Neuronal stem cell (in vitro differentiated cells): Measurements from ENCODE around the gene MUS81. TPM values are rescaled to one million over a fixed set of nuclear protein-coding genes. Genes with fewer than 3 reads are reported as not detected.

Experiments used
- DNase-seq: peaks from one replicate; pipeline ENCODE4 v3.0.0-alpha.2; 2013; ENCODE audit warnings: low spot score
- H2AFZ ChIP-seq: one replicate; pipeline ENCODE4 v1.6.1; 2013; ENCODE audit warnings: mild to moderate bottlenecking, low read length, inconsistent platforms
- H2AK5ac ChIP-seq: 2 replicates; pipeline ENCODE4 v1.6.1; 2013; ENCODE audit warnings: low read depth, mild to moderate bottlenecking, inconsistent platforms, low read length, moderate library complexity, mixed read lengths
- H2BK120ac ChIP-seq: 2 replicates; pipeline ENCODE4 v1.6.1; 2013; ENCODE audit warnings: low read depth, mild to moderate bottlenecking, inconsistent platforms, low read length, moderate library complexity, mixed read lengths
- H2BK12ac ChIP-seq: one replicate; pipeline ENCODE4 v1.6.1; 2013; ENCODE audit warnings: low read length, inconsistent platforms
- H2BK15ac ChIP-seq: 2 replicates; pipeline ENCODE4 v1.6.1; 2013; ENCODE audit warnings: mild to moderate bottlenecking, low read length, inconsistent platforms, mixed read lengths
- H2BK5ac ChIP-seq: one replicate; pipeline ENCODE4 v1.6.1; 2013; ENCODE audit warnings: inconsistent platforms, mild to moderate bottlenecking, low read length, moderate library complexity
- H3K14ac ChIP-seq: one replicate; pipeline ENCODE4 v1.6.1; 2013; ENCODE audit warnings: low read length, inconsistent platforms
- H3K18ac ChIP-seq: 2 replicates; pipeline ENCODE4 v1.6.1; 2013; ENCODE audit warnings: low read length, inconsistent platforms
- H3K23ac ChIP-seq: 2 replicates; pipeline ENCODE4 v1.6.1; 2013; ENCODE audit warnings: low read depth, mild to moderate bottlenecking, mixed read lengths, low read length, inconsistent platforms; ENCODE audit not compliant: poor library complexity
- H3K27ac ChIP-seq: replicated peaks from 3 replicates; pipeline ENCODE4 v1.5.1; 2013; ENCODE audit warnings: low read length, inconsistent platforms
- H3K27me3 ChIP-seq, 3 experiments: 2 replicates each; pipeline ENCODE4 v1.6.1; 2013; ENCODE audit warnings: low read length in 3 of 3, mild to moderate bottlenecking in 2 of 3, inconsistent platforms in 1 of 3, low read depth in 1 of 3, mixed read lengths in 1 of 3, moderate library complexity in 1 of 3; ENCODE audit not compliant: control insufficient read depth in 3 of 3, insufficient read depth in 3 of 3
- H3K36me3 ChIP-seq, 2 donors: replicated peaks in 1 of 2; 2 replicates each; pipeline ENCODE4 v1.6.1; 2013; ENCODE audit warnings: low read length in 2 of 2; ENCODE audit not compliant: control insufficient read depth in 2 of 2, insufficient read depth in 2 of 2
- H3K4ac ChIP-seq: 2 replicates; pipeline ENCODE4 v1.6.1; 2013; ENCODE audit warnings: inconsistent platforms, mild to moderate bottlenecking, low read length, moderate library complexity
- H3K4me1 ChIP-seq, 2 donors: 1 replicate in 1 of 2; 2 replicates in 1 of 2; pipeline ENCODE4 v1.6.1; 2013; ENCODE audit warnings: low read length in 2 of 2, low read depth in 1 of 2; ENCODE audit not compliant: control insufficient read depth in 2 of 2, insufficient read depth in 1 of 2
- H3K4me2 ChIP-seq: one replicate; pipeline ENCODE4 v1.6.1; 2013; ENCODE audit warnings: mild to moderate bottlenecking, low read length, inconsistent platforms; ENCODE audit not compliant: insufficient read depth, poor library complexity, severe bottlenecking
- H3K4me3 ChIP-seq, 2 donors: 2 replicates each; pipeline ENCODE4 v1.5.1; 2013; ENCODE audit warnings: low read length in 2 of 2, mild to moderate bottlenecking in 2 of 2, inconsistent platforms in 1 of 2, moderate library complexity in 1 of 2
- H3K79me1 ChIP-seq: one replicate; pipeline ENCODE4 v1.6.1; 2013; ENCODE audit warnings: low read depth, mild to moderate bottlenecking, inconsistent platforms, low read length, moderate library complexity
- H3K9ac ChIP-seq: one replicate; pipeline ENCODE4 v1.6.1; 2013; ENCODE audit warnings: mild to moderate bottlenecking, low read depth, low read length, inconsistent platforms; ENCODE audit not compliant: poor library complexity
- H3K9me3 ChIP-seq, 2 donors: replicated peaks in 1 of 2; 2 replicates each; pipeline versions ENCODE3 to v1.6.1; 2013; ENCODE audit warnings: low read length in 2 of 2, mild to moderate bottlenecking in 2 of 2, inconsistent platforms in 1 of 2, low read depth in 1 of 2, mixed read lengths in 1 of 2, moderate library complexity in 1 of 2; ENCODE audit not compliant: control insufficient read depth in 2 of 2, insufficient read depth in 1 of 2
- H4K8ac ChIP-seq: one replicate; pipeline ENCODE4 v1.6.1; 2013; ENCODE audit warnings: low read depth, mild to moderate bottlenecking, inconsistent platforms, low read length, moderate library complexity
- H4K91ac ChIP-seq: one replicate; pipeline ENCODE4 v1.6.1; 2013; ENCODE audit warnings: low read length, low read depth, mild to moderate bottlenecking, inconsistent platforms; ENCODE audit not compliant: poor library complexity
- WGBS, 2 donors: extraction: QIAGEN DNeasy Blood & Tissue Kit; methylation state at CpG; one replicate each; pipeline ENCODE4 v1.1.7; 2013; ENCODE audit warnings: missing lambda C conversion rate in 2 of 2, mixed read lengths in 1 of 2; ENCODE audit not compliant: insufficient read length in 2 of 2, insufficient replicate concordance in 1 of 2; ENCODE audit errors: extremely low coverage in 2 of 2; 5-methylcytosine and 5-hydroxymethylcytosine counted together
- polyA plus RNA-seq, 2 experiments: library from polyadenylated mRNA; stranded (reverse); fragments of 200-250 nt; gene quantifications; one replicate each; pipeline ENCODE4 v1.2.3, GENCODE V29; 2013

Gene MUS81, protein sequence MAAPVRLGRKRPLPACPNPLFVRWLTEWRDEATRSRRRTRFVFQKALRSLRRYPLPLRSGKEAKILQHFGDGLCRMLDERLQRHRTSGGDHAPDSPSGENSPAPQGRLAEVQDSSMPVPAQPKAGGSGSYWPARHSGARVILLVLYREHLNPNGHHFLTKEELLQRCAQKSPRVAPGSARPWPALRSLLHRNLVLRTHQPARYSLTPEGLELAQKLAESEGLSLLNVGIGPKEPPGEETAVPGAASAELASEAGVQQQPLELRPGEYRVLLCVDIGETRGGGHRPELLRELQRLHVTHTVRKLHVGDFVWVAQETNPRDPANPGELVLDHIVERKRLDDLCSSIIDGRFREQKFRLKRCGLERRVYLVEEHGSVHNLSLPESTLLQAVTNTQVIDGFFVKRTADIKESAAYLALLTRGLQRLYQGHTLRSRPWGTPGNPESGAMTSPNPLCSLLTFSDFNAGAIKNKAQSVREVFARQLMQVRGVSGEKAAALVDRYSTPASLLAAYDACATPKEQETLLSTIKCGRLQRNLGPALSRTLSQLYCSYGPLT
- 25.3 TPM for polyA plus RNA-seq (2013, experiment 1 of 2)
- polyA plus RNA-seq (2013, experiment 2 of 2), result 26.7 TPM

DNA sequence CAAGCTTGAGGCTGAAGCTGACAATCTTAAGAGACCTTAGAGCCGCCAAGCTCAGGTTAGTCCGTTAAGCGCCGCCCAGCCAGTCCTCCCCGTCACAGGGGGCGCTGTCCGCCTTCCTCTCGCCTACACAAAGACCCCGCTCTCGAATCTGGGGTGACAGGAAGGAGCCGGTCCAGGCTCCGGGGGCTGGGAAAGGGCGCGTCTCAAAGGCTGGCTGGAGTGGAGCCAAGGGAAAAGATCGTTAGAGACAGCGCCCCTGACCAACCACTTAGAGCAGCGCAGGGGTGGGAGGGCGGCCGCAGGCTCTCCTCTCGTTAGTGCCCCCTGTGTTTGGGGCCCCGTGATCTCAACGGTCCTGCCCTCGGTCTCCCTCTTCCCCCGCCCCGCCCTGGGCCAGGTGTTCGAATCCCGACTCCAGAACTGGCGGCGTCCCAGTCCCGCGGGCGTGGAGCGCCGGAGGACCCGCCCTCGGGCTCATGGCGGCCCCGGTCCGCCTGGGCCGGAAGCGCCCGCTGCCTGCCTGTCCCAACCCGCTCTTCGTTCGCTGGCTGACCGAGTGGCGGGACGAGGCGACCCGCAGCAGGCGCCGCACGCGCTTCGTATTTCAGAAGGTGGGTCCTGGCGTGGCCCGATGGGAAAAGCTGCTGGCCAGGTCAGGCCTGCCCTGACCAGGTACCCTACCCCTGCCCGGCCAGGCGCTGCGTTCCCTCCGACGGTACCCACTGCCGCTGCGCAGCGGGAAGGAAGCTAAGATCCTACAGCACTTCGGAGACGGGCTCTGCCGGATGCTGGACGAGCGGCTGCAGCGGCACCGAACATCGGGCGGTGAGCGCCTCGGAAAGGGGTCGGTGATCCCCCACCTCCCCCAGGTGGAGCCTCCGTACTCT lies at the start of gene MUS81:
TSS of gene MUS81 (plus strand) at position 156 of the 887 bp plus-strand sequence. CDS start at position 477, 321 bp downstream.
- Histone ChIP-seq H3K4me1 (peaks cover 8 to 17% of the 10 kb centered on the region in 2 donors), H2AK5ac (peak within 1 kb of the TSS; percentile 92), H3K4me3 (peak within 1 kb of the TSS; percentile 83 to 92), H3K4ac (peak within 1 kb of the TSS; percentile 93), H3K27ac (peak within 1 kb of the TSS; percentile 91), H2BK5ac (peak within 1 kb of the TSS; percentile 95), H4K91ac (peak within 1 kb of the TSS; percentile 85), H3K14ac (peak within 1 kb of the TSS; percentile 100), H3K4me2 (peak within 1 kb of the TSS; percentile 99), H4K8ac (peak within 1 kb of the TSS; percentile 82), H3K27me3 (no peaks in the 10 kb centered on the region), H3K9me3 (no peaks in the 10 kb centered on the region), H2BK12ac (peak within 1 kb of the TSS; percentile 84), H3K36me3 (peaks cover 45 to 55% of the 10 kb centered on the region in 2 donors), H3K23ac (peak within 1 kb of the TSS; percentile 95), H3K18ac (peak within 1 kb of the TSS; percentile 93), H2BK15ac (peak within 1 kb of the TSS; percentile 96), H3K9ac (peak within 1 kb of the TSS; percentile 99), H2BK120ac (peak within 1 kb of the TSS; percentile 91), H2AFZ (peak within 1 kb of the TSS; percentile 75), H3K79me1 (peaks cover 34% of the 10 kb centered on the region)
- WGBS, 2 donors, result no CpG with 5 or more reads among the region's 78 CpGs
- DNase-seq, result peak; percentile 95

- no peak overlapping the region for H3K4me3 ChIP-seq
- H3K4me2 ChIP-seq, result no peak overlapping the region
- no peaks in the 10 kb centered on the region for H3K79me1 ChIP-seq
- no peak overlapping the region for H4K8ac ChIP-seq
- no peak overlapping the region for H2BK5ac ChIP-seq
- no peak overlapping the region for H3K14ac ChIP-seq
- no peak overlapping the region for H3K18ac ChIP-seq
- H3K23ac ChIP-seq, result no peak overlapping the region
- H2BK12ac ChIP-seq, result no peak overlapping the region
- no peak overlapping the region for H2AK5ac ChIP-seq
- no peak overlapping the region for H2BK120ac ChIP-seq
- H3K9me3 ChIP-seq, result peaks cover 0 to 2% of the 10 kb centered on the region in 2 donors
- H3K27ac ChIP-seq, result no peak overlapping the region
- no peak overlapping the region for H3K4ac ChIP-seq
- no peaks in the 10 kb centered on the region for H3K27me3 ChIP-seq
- DNase-seq, result no peak
- H4K91ac ChIP-seq, result no peak overlapping the region
- H2BK15ac ChIP-seq, result no peak overlapping the region
- WGBS, 2 donors, result no CpG with 5 or more reads among the region's 19 CpGs
- H2AFZ ChIP-seq, result no peak overlapping the region
- H3K9ac ChIP-seq, result no peak overlapping the region
- peaks cover 0 to 2% of the 10 kb centered on the region in 2 donors for H3K4me1 ChIP-seq
- peaks cover 0 to 2% of the 10 kb centered on the region in 2 donors for H3K36me3 ChIP-seq
Measured at GRCh38 chr11:65811764-65812475, 48.3 kb upstream of the MUS81 start.

DNA sequence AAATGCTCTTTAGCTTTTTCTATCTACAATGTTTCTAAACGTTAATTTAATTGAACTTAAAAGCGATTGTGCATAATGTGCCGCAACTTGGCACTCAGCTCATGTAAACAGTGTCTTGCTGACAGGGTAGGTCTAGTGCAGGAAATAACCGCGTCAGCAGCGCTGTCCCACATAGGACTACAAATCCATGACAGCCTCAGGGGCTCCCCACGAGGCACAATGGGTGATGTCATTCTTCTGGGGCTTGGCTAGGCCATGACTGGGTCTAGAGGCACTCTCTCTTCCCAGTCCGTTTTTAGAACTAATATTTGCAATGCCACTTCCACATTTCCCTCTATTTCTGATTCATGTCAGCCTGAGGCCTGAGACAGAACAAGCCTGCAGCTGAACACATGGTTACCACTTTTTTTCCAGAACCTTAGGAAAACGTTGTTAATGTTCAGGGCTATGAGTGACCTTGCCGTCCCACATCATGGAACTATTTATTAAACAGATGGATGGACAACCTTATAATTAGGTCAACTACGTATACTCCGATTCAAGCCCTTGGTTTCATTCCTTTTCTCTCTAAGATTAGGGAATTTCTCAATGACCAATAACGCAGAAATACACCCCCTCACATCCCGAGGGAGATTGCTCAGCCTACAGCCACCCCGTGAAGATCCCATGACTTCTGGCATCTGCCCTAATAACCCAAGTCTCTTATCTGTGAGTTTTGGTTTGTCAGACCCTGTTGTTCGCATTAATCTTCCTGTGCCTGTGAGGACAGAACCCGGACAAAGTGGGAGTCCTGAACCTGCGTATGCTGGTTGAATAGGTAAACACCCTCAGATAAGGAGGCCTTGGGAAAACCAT lies 45.9 kb upstream of the MUS81 start:
- Histone ChIP-seq H3K36me3 (peaks cover 0 to 2% of the 10 kb centered on the region in 2 donors), H2AK5ac (no peak overlapping the region), H3K4me2 (no peak overlapping the region), H2BK15ac (no peak overlapping the region), H2AFZ (no peak overlapping the region), H3K27me3 (no peaks in the 10 kb centered on the region), H2BK120ac (no peak overlapping the region), H4K91ac (no peak overlapping the region), H3K27ac (no peak overlapping the region), H2BK5ac (no peak overlapping the region), H3K9ac (no peak overlapping the region), H3K79me1 (peaks cover 3% of the 10 kb centered on the region), H3K14ac (no peak overlapping the region), H3K18ac (no peak overlapping the region), H3K9me3 (peaks cover 0 to 4% of the 10 kb centered on the region in 2 donors), H3K23ac (no peak overlapping the region), H3K4me3 (no peak overlapping the region), H3K4me1 (peaks cover 0 to 2% of the 10 kb centered on the region in 2 donors), H2BK12ac (no peak overlapping the region), H3K4ac (no peak overlapping the region), H4K8ac (no peak overlapping the region)
- no CpG with 5 or more reads among the region's 18 CpGs for WGBS, 2 donors
- no peak for DNase-seq
